ENCODE measurements around the gene SLC38A8. TPM values are rescaled to one million over a fixed set of nuclear protein-coding genes. Genes with fewer than 3 reads are reported as not detected.

The SLC38A8 gene
- total RNA-seq, 4 donors from 2014 or later = not detected

- peaks cover 0 to 7% (median 0%) of the 10 kb centered on the region in 4 donors for H3K36me3 ChIP-seq
- WGBS, 2 donors (ENCODE audit: low coverage in 1 of 2) = 58 to 94% methylated on average over 2 to 6 of the region's 6 CpGs
- no peak for TF ChIP-seq POLR2AphosphoS5 (IDR thresholded peaks at IDR 0.05)
- TF ChIP-seq EP300 (IDR thresholded peaks at IDR 0.05; ENCODE audit: low read depth) = no peak
- TF ChIP-seq POLR2A (IDR thresholded peaks at IDR 0.05) = no peak
- H3K4me3 ChIP-seq = no peak overlapping the region
- no peak for DNase-seq
- H3K4me1 ChIP-seq = no peaks in the 10 kb centered on the region
- intact Hi-C loops (cut with DNase I; ENCODE audit: low total_unique reads) = no loop called here
- H3K27ac ChIP-seq = no peak overlapping the region
- no peaks in the 10 kb centered on the region for H3K9me3 ChIP-seq
- in situ Hi-C loops (cut with MboI; ENCODE audit: low pct_ligation_motif_present in 1 of 4, low pct_unique_long_range_greater_than_20kb in 1 of 4, low sequenced_read_pairs in 3 of 4) = no loop called here
- H3K27me3 ChIP-seq = peaks cover 24% of the 10 kb centered on the region
Observed at GRCh38 chr16:84047626-84048025, 5.0 kb upstream of the SLC38A8 start.

- Histone ChIP-seq H3K27me3 (peaks cover 27% of the 10 kb centered on the region), H3K9me3 (no peaks in the 10 kb centered on the region), H3K36me3 (peaks cover 0 to 3% (median 0%) of the 10 kb centered on the region in 4 donors), H3K4me1 (no peaks in the 10 kb centered on the region), H3K4me3 (no peak overlapping the region), H3K27ac (no peak overlapping the region)
- TF ChIP-seq POLR2AphosphoS5 (IDR thresholded peaks at IDR 0.05) (no peak), CTCF (IDR thresholded peaks at IDR 0.05) (no peak), EP300 (IDR thresholded peaks at IDR 0.05; ENCODE audit: low read depth) (no peak), POLR2A (IDR thresholded peaks at IDR 0.05) (no peak)
- in situ Hi-C loops (cut with MboI; ENCODE audit: low pct_ligation_motif_present in 1 of 4, low pct_unique_long_range_greater_than_20kb in 1 of 4, low sequenced_read_pairs in 3 of 4) (no loop called here), intact Hi-C loops (cut with DNase I; ENCODE audit: low total_unique reads) (no loop called here)
- no peak for DNase-seq
- 87 to 93% methylated on average over 3 to 6 of the region's 6 CpGs for WGBS, 2 donors (ENCODE audit: low coverage in 1 of 2)
Observed at GRCh38 chr16:84047206-84047605, 4.6 kb upstream of the SLC38A8 start.

GRCh38 chr16:84045818-84046470 is 3.3 kb upstream of the SLC38A8 start:
- intact Hi-C loops (cut with DNase I; ENCODE audit: low total_unique reads) = no loop called here
- TF ChIP-seq POLR2A (IDR thresholded peaks at IDR 0.05) (no peak), POLR2AphosphoS5 (IDR thresholded peaks at IDR 0.05) (no peak), EP300 (IDR thresholded peaks at IDR 0.05; ENCODE audit: low read depth) (no peak), CTCF (IDR thresholded peaks at IDR 0.05) (no peak)

GRCh38 chr16:84045001-84045817 is 2.6 kb upstream of the SLC38A8 start:
- DNase-seq = no peak
- in situ Hi-C loops (cut with MboI; ENCODE audit: low pct_ligation_motif_present in 1 of 4, low pct_unique_long_range_greater_than_20kb in 1 of 4, low sequenced_read_pairs in 3 of 4) (no loop called here), intact Hi-C loops (cut with DNase I; ENCODE audit: low total_unique reads) (no loop called here)
- TF ChIP-seq CTCF (IDR thresholded peaks at IDR 0.05) (no peak), POLR2AphosphoS5 (IDR thresholded peaks at IDR 0.05) (no peak), POLR2A (IDR thresholded peaks at IDR 0.05) (no peak), EP300 (IDR thresholded peaks at IDR 0.05; ENCODE audit: low read depth) (no peak)
- H3K4me1 ChIP-seq = no peaks in the 10 kb centered on the region
- no peak overlapping the region for H3K27ac ChIP-seq
- no peak overlapping the region for H3K4me3 ChIP-seq
- 67% methylated on average over 30 of the region's 36 CpGs; no CpG with 5 or more reads in 1 of the 2 donors for WGBS, 2 donors (ENCODE audit: low coverage in 1 of 2)
- no peaks in the 10 kb centered on the region for H3K9me3 ChIP-seq
- peaks cover 34% of the 10 kb centered on the region for H3K27me3 ChIP-seq
- no peaks in the 10 kb centered on the region for H3K36me3 ChIP-seq

More at GRCh38 chr16:84045818-84046470, 3.3 kb upstream of the SLC38A8 start:
- Histone ChIP-seq H3K4me3 (no peak overlapping the region), H3K27ac (no peak overlapping the region), H3K36me3 (no peaks in the 10 kb centered on the region), H3K4me1 (no peaks in the 10 kb centered on the region), H3K9me3 (no peaks in the 10 kb centered on the region), H3K27me3 (peaks cover 34% of the 10 kb centered on the region)
- in situ Hi-C loops (cut with MboI; ENCODE audit: low pct_ligation_motif_present in 1 of 4, low pct_unique_long_range_greater_than_20kb in 1 of 4, low sequenced_read_pairs in 3 of 4) = no loop called here
- WGBS, 2 donors (ENCODE audit: low coverage in 1 of 2) = 83 to 87% methylated on average over 4 to 19 of the region's 19 CpGs
- no peak for DNase-seq
